Hippocampal formation (tissue), 2 donors: ENCODE measurements around the gene GOLGA8S.
"Not testable (repeated sequence)": the region's sequence is repeated elsewhere in the genome, so short reads cannot be mapped to it uniquely, and the experiment has no call there.

Experiments used
- DNase-seq, 2 donors: peaks; one replicate each; lab custom pipeline; 2025; lab: John Stamatoyannopoulos, UW

Gene GOLGA8S, protein sequence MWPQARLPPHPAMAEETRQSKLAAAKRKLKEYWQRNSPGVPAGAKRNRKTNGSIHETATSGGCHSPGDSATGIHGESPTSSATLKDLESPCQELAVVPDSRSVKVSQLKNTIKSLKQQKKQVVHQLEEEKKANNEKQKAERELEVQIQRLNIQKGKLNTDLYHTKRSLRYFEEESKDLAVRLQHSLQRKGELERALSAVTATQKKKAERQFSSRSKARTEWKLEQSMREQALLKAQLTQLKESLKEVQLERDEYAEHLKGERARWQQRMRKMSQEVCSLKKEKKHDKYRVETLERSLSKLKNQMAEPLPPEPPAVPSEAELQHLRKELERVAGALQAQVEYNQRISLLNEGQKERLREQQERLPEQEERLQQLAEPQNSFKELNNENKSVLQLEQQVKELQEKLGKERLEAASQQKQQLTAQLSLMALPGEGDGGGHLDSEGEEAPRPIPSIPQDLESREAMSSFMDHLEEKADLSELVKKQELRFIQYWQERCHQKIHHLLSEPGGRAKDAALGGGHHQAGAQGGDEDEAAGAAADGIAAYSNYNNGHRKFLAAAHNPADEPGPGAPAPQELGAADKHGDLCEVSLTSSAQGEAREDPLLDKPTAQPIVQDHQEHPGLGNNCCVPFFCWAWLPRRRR

DNA sequence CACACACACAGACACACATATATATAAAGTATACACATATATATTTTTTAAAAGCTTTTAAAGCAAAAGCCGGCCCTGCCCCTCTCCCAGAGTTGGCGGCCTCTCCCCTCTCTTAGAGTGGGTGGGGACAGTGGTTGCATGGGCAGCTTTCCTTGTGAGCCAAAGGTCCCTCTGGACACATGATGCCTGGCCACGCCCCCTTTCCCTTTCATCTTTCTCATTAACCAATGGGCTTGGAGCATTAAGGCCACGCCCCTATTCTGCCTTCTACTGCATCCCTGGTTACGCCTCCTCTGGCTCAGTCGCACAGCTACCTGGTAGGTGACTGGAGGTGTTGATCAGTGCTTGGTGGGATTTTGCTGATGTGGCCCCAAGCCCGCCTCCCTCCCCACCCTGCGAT, at the start of gene GOLGA8S:
Gene GOLGA8S (plus strand): TSS at position 301 of the 400 bp plus-strand sequence. CDS start 62 bp downstream, at position 363.
- not testable (repeated sequence) for DNase-seq

DNA sequence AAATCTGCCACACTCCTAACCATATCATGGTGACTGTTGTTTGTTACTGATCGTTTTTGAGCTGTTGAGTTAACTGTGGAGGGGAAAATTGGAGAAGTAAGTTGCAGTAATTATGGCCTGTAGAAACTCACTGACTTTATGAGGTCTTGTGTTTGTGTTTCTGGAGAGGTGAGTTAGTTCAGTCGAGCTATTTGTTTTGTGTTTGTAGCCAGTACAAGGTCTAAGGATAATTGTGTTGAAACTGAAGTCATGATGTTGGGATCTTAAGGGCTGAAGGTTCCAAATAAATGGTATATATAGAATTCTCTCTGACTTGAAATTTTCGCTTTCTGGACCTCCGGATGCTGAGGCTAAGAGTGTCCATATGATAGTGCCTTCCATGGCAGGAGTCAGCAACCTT, 49.7 kb upstream of the GOLGA8S start:
- DNase-seq, result not testable (repeated sequence)

DNA sequence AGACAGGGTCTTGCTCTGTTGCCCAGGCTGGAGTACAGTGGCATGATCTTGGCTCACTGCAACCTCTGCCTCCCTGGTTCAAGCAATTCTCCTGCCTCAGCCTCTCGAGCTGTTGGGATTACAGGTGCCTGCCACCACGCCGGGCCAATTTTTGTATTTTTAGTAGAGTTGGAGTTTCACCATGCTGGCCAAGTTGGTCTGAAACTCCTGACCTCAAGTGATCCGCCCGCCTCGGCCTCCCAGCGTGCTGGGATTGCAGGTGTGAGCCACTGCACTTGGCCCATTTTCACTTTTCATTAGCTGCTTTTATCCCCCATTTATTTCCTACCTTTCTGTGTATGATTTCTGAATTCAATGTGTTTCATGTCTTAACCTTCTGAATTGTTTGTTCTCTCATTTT, 48.6 kb upstream of the GOLGA8S start:
- not testable (repeated sequence) for DNase-seq

DNA sequence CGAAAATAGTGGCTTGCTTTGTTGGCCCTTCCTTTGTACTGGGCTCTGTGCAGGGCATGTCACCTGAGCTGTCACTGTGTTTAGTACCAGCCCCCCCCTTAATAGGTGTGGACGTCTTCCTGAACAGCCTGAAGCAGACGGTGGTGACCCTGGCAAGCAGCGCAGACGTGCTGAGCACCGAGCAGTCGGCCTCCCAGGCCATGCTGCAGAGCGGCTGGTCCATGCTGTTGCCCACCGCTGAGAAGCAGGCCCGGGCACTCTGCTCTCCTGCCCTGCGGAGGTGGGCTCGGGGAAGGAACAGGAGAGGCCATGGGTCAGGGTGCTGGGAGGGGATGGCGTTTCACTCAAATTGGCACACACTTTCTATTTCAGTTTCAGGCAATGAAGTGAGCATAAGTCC, 43.3 kb upstream of the GOLGA8S start:
- DNase-seq, result not testable (repeated sequence)

DNA sequence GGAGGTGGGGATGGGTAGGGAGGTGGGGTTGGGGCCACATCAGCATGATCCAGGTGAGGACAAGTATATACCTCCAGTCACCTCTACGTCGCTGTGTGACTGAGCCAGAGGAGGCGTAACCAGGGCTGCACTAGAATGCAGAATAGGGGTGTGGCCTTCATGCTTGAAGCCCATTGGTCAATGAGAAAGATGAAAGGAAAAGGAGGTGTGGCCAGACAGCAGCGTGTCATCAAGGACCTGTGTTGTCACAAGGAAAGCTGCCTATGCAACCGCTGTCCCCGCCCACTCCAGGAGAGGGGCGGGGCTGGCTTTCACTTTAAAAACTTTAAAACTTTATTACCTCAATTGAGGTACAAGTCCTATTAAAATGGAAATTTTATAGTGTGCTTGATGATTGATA, 20.5 kb upstream of the GOLGA8S start, which contains the start of gene GOLGA6L26:
Gene GOLGA6L26 (minus strand): TSS at position 101 of the 400 bp plus-strand sequence. CDS start 61 bp downstream, at position 40.
- not testable (repeated sequence) for DNase-seq

DNA sequence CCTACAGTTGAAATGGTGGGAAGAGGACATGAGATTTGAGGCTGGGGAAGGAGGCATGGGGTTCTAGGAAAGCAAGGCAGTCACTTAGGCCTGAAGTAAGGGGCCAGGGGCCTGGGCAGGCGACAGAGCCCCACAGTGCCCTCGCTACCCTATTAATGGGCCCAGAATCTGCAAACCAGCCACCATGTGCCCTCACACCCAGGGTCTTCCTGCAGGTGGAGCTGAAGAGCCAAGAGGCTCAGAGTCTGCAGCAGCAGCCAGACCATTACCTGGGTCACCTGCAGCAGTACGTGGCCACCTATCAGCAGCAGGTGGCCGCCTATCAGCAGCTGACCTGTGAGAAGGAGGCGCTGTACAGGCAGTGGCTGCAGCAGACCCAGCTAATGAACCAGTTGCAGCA, 8.1 kb downstream of the GOLGA8S start:
- DNase-seq, result not testable (repeated sequence)

DNA sequence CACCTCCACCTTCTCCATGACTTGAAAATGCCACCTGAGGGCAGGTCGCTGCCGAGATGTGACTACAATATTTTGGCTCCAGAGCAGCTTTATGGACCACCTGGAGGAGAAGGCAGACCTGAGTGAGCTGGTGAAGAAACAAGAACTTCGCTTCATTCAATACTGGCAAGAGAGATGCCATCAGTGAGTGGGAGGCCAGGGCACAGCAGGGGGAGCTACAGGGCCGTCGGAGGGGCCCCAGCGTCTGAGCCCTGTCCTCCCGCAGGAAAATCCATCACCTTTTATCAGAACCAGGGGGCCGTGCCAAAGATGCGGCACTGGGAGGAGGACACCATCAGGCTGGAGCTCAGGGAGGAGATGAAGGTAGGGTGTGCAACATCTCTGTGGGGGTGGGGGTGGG, 9.7 kb downstream of the GOLGA8S start:
- DNase-seq, result not testable (repeated sequence)

DNA sequence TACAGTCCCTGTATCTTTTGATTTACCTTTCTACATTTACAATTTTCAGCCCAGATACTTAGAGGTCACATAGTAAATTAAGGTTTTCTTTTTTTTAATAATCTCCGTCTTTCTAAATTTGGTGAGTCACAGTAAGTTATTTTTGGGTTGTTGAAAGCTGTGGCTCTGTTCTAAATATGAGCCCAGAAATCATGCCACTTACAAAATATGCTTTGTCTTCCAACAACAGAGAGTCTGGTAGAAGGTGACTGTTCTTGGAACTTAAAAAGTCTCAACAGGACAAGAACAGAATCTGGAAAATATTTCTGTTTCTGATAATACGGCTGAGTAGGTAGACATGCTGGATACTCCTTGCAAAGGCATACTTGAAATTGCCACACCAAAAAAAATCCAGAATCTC, 16.0 kb downstream of the GOLGA8S start:
- DNase-seq, result no peak

DNA sequence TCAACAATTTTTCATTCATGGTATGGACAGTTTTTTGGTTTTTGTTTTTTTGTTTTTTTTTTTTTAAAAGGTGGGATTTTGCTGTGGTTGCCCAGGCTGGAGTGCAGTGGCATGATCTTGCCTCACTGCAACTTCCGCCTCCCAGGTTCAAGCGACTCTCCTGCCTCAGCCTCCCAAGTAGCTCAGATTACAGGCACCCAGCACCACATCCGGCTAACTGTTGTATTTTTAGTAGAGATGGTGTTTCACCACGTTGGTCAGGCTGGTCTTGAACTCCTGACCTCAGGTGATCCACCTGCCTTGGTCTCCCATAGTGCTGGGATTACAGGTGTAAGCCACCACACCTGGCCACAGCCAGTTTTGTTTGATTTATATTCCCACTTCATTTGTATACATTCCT, 16.6 kb downstream of the GOLGA8S start:
- DNase-seq, result not testable (repeated sequence)

DNA sequence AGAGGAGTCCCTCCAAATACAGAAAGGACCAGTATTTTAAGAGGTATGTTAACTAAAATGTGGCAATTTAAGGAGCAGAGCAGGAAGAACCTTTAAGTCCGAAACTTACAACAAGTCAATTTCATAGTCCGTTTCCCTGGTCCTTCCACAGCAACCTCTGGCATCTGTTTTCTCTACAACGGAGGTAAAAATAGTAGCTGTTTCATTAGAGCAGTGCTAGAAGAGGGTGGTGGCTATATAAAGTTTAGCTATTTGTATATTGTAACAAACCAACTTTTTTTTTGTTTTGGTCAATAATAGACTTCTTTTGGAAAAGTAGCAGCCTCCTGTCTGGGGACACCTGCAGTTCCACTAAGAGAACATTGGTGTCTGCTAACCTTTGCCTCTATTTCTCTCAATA, 17.3 kb downstream of the GOLGA8S start:
- not testable (repeated sequence) for DNase-seq

DNA sequence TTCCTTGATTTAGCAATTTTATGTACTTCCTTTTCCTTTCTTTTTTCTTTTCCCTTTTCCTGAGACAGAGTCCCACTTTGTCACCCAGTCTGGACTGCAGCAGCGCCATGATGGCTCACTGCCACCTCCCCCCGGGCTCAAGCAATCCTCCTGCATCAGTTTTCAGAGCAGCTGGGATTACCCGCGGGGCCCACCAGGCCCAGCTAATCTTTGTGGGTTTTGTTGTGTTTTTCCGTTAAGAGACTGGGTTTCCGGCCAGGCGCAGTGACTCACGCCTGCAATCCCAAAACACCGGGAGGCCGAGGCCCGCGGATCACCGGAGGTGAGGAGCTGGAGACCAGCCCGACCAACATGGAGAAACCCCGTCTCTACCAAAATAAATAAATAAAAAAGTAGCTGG, 17.7 kb downstream of the GOLGA8S start:
- DNase-seq, result no peak

DNA sequence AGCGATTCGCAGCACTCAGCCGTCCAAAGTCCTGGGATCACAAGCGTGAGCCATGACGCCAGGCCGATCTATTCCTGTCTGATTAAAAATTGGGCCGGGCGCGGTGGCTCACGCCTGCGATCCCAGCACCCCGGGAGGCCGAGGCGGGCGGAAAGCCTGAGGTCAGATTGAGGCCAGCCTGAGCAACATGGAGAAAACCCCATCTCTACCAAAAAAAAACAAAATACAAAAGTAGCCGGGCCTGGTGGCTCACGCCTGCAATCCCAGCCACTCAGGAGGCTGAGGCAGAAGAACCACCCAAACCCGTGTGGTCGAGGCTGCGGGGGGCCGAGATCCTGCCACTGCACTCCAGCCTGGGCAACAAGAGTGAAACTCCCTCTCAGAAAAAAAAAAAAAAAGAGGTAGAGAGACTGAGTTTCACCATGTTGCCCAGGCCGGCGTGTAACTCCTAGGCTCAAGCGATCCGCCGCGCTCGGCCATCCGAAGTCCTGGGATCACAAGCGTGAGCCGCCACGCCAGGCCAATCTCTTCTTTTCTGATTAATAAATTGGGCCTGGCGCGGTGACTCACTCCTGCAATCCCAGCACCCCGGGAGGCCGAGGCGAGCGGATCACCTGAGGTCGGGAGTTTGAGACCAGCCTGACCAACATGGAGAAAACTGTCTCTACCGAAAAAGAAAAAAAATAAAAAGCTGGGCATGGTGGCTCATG, 18.5 kb downstream of the GOLGA8S start:
- not testable (repeated sequence) for DNase-seq

DNA sequence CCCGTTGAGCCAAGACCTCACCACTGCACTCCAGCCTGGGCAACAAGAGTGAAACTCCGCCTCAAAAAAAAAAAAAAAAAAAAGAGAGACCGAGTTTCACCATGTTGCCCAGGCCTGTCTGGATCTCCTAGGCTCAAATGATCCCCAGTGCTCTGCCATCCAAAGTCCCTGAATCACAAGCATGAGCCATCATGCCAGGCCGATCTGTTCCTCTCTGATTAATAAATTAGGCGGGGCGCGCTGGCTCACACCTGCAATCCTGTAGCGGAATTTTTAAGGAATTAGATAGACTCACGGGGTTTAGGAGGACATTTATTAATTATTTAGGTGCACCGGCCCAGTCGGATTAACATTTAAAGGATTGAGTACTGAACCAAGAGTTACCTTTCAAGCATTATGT, 19.7 kb downstream of the GOLGA8S start:
- not testable (repeated sequence) for DNase-seq

DNA sequence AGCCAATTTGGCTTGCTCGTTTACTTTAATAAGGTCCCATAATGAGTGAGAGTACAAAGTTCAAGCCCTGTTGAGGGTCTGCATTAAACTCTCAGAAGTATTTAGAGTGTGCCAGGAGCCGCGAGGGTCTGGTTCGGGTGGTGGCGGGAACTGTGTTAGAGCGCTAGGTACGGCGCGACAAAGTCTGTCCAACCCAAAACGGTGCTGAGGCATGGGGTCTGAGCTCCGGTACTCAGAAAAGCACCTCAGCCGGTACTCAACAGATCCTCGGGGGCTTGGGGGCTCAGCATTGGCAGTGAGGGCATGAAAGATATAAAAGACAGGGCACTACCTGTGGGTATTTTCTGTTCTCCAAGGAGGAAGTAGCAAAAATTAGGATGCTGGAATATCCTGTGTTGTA, 24.4 kb downstream of the GOLGA8S start:
- not testable (repeated sequence) for DNase-seq

DNA sequence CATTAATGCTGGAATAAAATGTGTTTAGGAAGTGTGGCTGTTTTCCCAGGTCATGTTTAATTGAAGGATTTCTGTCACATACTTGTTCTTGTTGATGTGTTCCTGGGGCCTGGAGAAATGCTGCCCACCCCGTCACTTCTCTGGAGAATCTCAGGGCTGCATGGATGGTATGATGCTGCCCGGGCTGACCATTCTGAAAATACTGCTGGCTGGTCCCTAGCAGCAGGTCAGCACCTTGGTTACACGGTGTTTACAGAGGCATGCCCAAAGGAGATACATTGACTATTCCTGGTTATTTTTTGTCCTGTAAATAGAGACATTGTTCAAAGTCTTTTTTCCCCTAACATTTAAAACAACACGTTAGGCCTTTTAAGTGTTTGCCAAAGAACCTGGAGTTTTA, 26.2 kb downstream of the GOLGA8S start:
- not testable (repeated sequence) for DNase-seq

DNA sequence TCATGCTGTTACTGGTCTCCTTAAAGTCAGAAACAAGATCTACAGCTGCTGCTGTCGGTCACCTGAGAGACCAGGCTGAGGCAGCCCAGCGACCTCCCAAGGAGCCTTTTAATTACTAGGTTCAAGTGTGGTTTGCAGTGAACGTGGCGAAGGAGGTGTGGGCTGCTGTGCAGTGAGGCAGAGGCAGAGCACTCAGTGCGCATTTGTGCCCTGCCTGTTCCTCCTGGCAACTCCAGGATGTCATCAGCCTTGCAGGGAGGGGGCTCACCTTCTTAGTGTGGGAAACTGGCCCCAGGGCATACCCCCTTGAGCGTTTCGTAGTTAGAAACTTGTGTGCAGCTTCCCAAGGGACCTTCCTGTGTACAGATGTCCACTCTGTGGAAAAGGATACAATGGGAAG, 26.6 kb downstream of the GOLGA8S start:
- not testable (repeated sequence) for DNase-seq

DNA sequence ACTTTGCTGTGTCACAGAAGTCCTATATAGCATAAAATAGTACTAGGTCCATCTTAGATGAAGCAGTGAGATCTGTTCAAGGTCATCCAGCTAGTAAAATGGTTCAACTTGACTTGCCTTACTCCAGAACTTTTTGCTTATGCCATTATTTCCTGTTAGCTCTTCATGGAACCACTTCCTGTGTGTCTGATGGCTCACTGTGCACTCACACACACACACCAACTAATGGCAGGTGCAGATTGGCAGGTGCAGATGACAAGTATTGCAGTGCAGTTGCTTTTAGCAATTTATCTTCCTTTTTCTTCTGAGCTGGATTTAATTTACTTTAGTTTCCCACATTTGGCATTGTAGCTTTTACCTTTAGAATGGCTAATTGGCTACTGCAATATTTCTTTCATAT, 29.8 kb downstream of the GOLGA8S start:
- DNase-seq, result no peak

DNA sequence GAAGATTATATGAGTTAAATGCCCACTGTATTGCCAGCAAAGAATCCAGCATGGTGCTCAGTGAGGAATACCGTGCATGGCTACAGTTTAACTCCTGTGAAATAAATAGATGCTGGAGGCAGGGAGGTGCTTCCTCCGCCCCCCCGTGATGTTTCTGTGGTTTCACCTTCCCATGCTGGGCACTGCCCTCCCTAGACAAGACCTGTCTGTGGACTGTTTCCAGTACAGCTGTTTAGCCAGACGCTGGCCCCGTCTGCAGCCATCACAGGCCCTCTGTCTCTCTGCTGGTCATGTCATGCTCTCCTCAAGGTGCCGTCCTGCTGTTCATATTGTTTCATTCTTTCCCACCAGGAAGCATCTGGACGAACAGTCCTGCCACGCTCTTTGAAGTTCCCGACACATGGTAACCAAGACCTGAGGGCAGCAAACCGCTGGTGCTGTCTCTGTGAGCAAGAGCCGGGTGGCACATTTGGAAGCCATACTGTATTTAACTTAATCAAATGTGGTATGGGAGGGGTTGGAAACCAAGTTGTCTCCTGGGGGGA, 31.4 kb downstream of the GOLGA8S start:
- DNase-seq, result no peak

DNA sequence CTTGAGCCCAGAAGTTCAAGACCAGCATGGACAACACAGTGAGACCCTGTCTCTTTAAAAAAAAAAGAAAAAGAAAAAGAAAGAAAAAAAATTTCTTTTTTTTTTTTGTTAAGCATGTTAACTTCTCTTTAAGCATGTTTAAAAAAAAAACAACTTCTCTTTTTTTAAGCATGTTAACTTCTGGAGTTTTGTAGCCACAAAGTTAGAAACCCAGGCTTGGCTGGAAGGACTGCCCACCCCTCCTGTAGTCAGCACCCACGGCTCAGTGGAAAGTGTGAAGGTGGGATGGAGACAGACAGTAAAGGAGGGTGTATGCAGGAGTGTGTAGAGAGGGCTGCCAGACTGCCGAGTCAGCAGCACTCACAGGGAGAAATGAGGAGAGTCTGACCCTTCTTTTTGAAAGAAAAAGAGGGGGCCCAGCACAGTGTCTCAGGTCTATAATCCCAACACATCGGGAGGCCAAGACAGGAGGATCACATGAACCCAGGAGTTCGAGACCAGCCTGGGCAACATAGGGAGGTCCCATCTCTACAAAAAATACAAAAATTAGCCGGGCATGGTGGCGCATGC, 33.2 kb downstream of the GOLGA8S start:
- DNase-seq, result no peak

DNA sequence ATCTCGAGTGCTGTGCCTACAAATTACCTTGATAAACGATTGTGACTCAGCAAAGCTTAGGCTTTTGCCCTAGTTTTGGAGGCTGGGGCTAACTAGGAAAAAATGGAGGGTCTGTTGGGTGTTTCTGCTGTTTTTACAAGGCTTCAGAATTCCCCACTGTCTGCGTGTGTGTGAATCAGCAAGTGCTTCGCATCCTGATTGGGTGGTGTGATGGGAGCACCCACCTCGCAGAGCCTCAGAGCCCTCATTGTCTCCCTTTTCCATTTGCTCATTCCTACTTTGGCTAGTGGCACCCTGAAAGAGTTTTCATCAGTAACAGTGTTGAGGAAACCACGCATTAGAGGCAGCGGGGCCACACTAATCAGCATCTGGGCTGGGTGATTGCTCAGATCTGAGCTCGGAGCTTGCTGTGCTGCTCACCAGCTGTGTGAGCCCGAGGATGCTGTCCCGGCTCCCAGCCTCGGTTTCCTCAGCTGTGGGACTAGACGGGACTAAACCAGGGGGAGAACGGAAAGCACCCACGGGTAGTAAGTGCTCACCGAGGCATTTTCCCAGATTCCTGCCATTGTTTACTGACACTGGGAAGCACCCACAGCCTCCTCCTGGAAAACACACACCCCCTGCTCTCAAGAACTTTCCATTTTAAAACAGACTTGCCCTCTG, 40.6 kb downstream of the GOLGA8S start:
- no peak for DNase-seq

DNA sequence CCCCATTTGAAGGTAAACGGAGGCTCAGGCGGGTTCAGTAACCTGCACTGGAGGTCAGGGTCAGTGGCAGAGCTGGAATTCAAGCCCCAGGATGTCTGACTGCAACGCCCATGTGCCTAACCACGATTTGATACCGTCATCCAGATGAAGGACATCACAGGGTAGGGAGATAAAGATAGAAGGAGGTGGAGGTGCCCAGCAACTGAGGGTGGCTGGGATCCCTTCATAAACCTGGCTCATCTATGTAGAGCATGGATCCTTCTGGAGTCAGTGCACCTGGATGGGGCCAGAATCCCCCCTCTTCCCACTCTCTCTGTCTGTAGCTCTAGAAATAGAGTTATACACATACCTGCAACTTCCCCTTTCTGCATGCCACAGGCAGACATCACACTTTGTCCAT, 41.3 kb downstream of the GOLGA8S start:
- DNase-seq, result no peak
